SK-N-SH (cell line): ENCODE results near the gene IQGAP2. TPM values are rescaled to one million over a fixed set of nuclear protein-coding genes. Genes with fewer than 3 reads are reported as not detected.
A peak's percentile ranks its signal among the peaks of the same experiment; 100 is the strongest.

Experiments used
- CTCF ChIA-PET: fragments of 300-600, 350-600 bp; formaldehyde crosslinking; extraction: SDS; loops from one replicate; lab custom pipeline; 2021; lab: Yijun Ruan, JAX
- POLR2A ChIA-PET: fragments of 350-600 bp; sonication (Branson Sonifier 250); formaldehyde crosslinking; extraction: SDS; loops from one replicate; lab custom pipeline; 2020; ENCODE audit warnings: antibody characterized with exemption, inconsistent platforms; lab: Yijun Ruan, JAX
- DNase-seq: peaks from one replicate; pipeline ENCODE4 v3.0.0; 2012
- H2AFZ ChIP-seq: fragments of 200-600 bp; sonication (generic); 2 replicates; pipeline ENCODE4 v1.8.1; 2016; ENCODE audit warnings: antibody characterized with exemption, mild to moderate bottlenecking, low read depth
- H3F3A ChIP-seq: fragments of 200-600 bp; sonication (generic); replicated peaks from 2 replicates; pipeline ENCODE3; 2016; ENCODE audit warnings: antibody characterized with exemption, mild to moderate bottlenecking; ENCODE audit not compliant: insufficient read depth
- H3K27ac ChIP-seq, 2 experiments: fragments of 200-500 bp in 1 of 2; fragments of 200-600 bp in 1 of 2; sonication (Bioruptor generic) in 1 of 2; sonication (generic), shearing (Covaris generic) in 1 of 2; 2 replicates each; pipeline versions ENCODE4 v1.5.1 to v1.6.1; 2014 to 2016; ENCODE audit warnings: low read depth in 2 of 2, inconsistent platforms in 1 of 2, low read length in 1 of 2, mild to moderate bottlenecking in 1 of 2, mixed read lengths in 1 of 2
- H3K27me3 ChIP-seq: fragments of 200-600 bp; sonication (generic), shearing (Covaris generic); 2 replicates; pipeline ENCODE4 v1.6.1; 2016; ENCODE audit warnings: mixed run types; ENCODE audit not compliant: insufficient read depth
- H3K36me3 ChIP-seq, 2 experiments: fragments of 200-500 bp in 1 of 2; fragments of 200-600 bp in 1 of 2; sonication (Bioruptor generic) in 1 of 2; sonication (generic) in 1 of 2; replicated peaks in 1 of 2; 2 replicates each; pipeline versions ENCODE3 to v1.5.1; 2014 to 2016; ENCODE audit warnings: low read length in 1 of 2, mild to moderate bottlenecking in 1 of 2; ENCODE audit not compliant: insufficient read depth in 2 of 2, control insufficient read depth in 1 of 2
- H3K4me1 ChIP-seq, 2 experiments: fragments of 200-500 bp in 1 of 2; fragments of 200-600 bp in 1 of 2; sonication (Bioruptor generic) in 1 of 2; sonication (generic), shearing (Covaris generic) in 1 of 2; 2 replicates each; pipeline versions ENCODE4 v1.5.1 to v1.6.1; 2014 to 2016; ENCODE audit warnings: low read depth in 1 of 2, low read length in 1 of 2, mixed run types in 1 of 2; ENCODE audit not compliant: insufficient read depth in 2 of 2, control insufficient read depth in 1 of 2
- H3K4me2 ChIP-seq: fragments of 200-600 bp; sonication (generic), shearing (Covaris generic); 2 replicates; pipeline ENCODE4 v1.6.1; 2017; ENCODE audit warnings: mixed run types
- H3K4me3 ChIP-seq, 2 experiments: fragments of 200-500 bp in 1 of 2; fragments of 200-600 bp in 1 of 2; sonication (Bioruptor generic) in 1 of 2; sonication (generic), shearing (Covaris generic) in 1 of 2; 2 replicates each; pipeline versions ENCODE4 v1.5.1 to v1.8.1; 2014 to 2016; ENCODE audit warnings: low read depth in 2 of 2, inconsistent platforms in 1 of 2, low read length in 1 of 2, mild to moderate bottlenecking in 1 of 2, mixed read lengths in 1 of 2, moderate library complexity in 1 of 2
- H3K79me2 ChIP-seq: fragments of 200-600 bp; sonication (generic); 2 replicates; pipeline ENCODE4 v1.8.1; 2017; ENCODE audit warnings: mild to moderate bottlenecking; ENCODE audit not compliant: insufficient read depth
- H3K9ac ChIP-seq: fragments of 200-600 bp; sonication (generic); 2 replicates; pipeline ENCODE4 v1.6.1; 2017; ENCODE audit warnings: mixed run types
- H3K9me2 ChIP-seq: fragments of 200-600 bp; sonication (generic); 2 replicates; pipeline ENCODE4 v1.6.1; 2017; ENCODE audit warnings: mixed run types
- H3K9me3 ChIP-seq: fragments of 200-600 bp; sonication (generic); 2 replicates; pipeline ENCODE4 v1.6.1; 2017; ENCODE audit warnings: mixed run types, mild to moderate bottlenecking, moderate library complexity
- H4K20me1 ChIP-seq: fragments of 200-600 bp; sonication (generic); 2 replicates; pipeline ENCODE4 v1.6.1; 2017; ENCODE audit warnings: mild to moderate bottlenecking, mixed run types; ENCODE audit not compliant: insufficient read depth
- ELF1 ChIP-seq: IDR thresholded peaks from 2 replicates; pipeline ENCODE4 v1.4.0; 2012
- EZH2phosphoT487 ChIP-seq: fragments of 200-600 bp; sonication (generic); IDR thresholded peaks from 2 replicates; pipeline ENCODE4 v1.6.1; 2017; ENCODE audit warnings: low read depth, mixed run types, mild to moderate bottlenecking, antibody characterized with exemption, moderate library complexity, borderline replicate concordance
- FOSL2 ChIP-seq: IDR thresholded peaks from 2 replicates; pipeline ENCODE4 v1.4.0; 2012; ENCODE audit warnings: low read depth, mild to moderate bottlenecking, moderate library complexity, borderline replicate concordance
- FOXJ3 ChIP-seq: sonication (generic); formaldehyde crosslinking; IDR thresholded peaks from 2 replicates; pipeline ENCODE4 v1.5.1; 2020; ENCODE audit warnings: mild to moderate bottlenecking, missing genetic modification reagents
- GABPA ChIP-seq: IDR thresholded peaks from 2 replicates; pipeline ENCODE4 v1.4.0; 2012; ENCODE audit warnings: low read depth, mild to moderate bottlenecking
- GATA2 ChIP-seq: sonication (generic); formaldehyde crosslinking; IDR thresholded peaks from 2 replicates; pipeline ENCODE4 v1.5.0; 2020; ENCODE audit warnings: mild to moderate bottlenecking, missing genetic modification reagents
- JUND ChIP-seq: IDR thresholded peaks from 2 replicates; pipeline ENCODE4 v1.4.0; 2012
- NFIC ChIP-seq: IDR thresholded peaks from 2 replicates; pipeline ENCODE4 v1.4.0; 2012; ENCODE audit warnings: borderline replicate concordance
- PBX3 ChIP-seq: IDR thresholded peaks from 2 replicates; pipeline ENCODE4; 2012
- RAD21 ChIP-seq: IDR thresholded peaks from 2 replicates; pipeline ENCODE4 v1.6.1; 2012; ENCODE audit warnings: mild to moderate bottlenecking, low read length
- REST ChIP-seq: IDR thresholded peaks from 2 replicates; pipeline ENCODE4 v1.6.1; 2012; ENCODE audit warnings: mild to moderate bottlenecking, low read depth, low read length, moderate library complexity
- RXRA ChIP-seq: IDR thresholded peaks from 2 replicates; pipeline ENCODE4 v1.4.0; 2012; ENCODE audit warnings: low read depth, mild to moderate bottlenecking, borderline replicate concordance
- SIN3A ChIP-seq: IDR thresholded peaks from 2 replicates; pipeline ENCODE4 v1.6.1; 2012; ENCODE audit warnings: low read depth, mild to moderate bottlenecking, low read length, moderate library complexity, borderline replicate concordance
- TCF12 ChIP-seq: IDR thresholded peaks from 2 replicates; pipeline ENCODE4 v1.4.0; 2012
- TEAD4 ChIP-seq: IDR thresholded peaks from 2 replicates; pipeline ENCODE4 v1.4.0; 2012; ENCODE audit warnings: mild to moderate bottlenecking, borderline replicate concordance; ENCODE audit not compliant: insufficient read depth
- WGBS: methylation state at CpG from one replicate; pipeline ENCODE4 v1.1.6; 2017; ENCODE audit warnings: low lambda C conversion rate; 5-methylcytosine and 5-hydroxymethylcytosine counted together
- polyA plus RNA-seq, 3 experiments: library from polyadenylated mRNA; depleted of rRNA; stranded (reverse); fragments of >200 nt; gene quantifications; 2 replicates each; pipeline ENCODE4 v1.2.3, GENCODE V29; 2012
- TF ChIP-seq, protein P1 (sequence below): fragments of 200-600 bp; sonication (generic); IDR thresholded peaks from 2 replicates; pipeline ENCODE4 v1.6.1; 2017; ENCODE audit warnings: antibody characterized with exemption, mild to moderate bottlenecking, moderate library complexity

Gene IQGAP2
- polyA plus RNA-seq, 1 of the 3 experiments (the other 2 are of a cell fraction), result 2.1 TPM

DNA sequence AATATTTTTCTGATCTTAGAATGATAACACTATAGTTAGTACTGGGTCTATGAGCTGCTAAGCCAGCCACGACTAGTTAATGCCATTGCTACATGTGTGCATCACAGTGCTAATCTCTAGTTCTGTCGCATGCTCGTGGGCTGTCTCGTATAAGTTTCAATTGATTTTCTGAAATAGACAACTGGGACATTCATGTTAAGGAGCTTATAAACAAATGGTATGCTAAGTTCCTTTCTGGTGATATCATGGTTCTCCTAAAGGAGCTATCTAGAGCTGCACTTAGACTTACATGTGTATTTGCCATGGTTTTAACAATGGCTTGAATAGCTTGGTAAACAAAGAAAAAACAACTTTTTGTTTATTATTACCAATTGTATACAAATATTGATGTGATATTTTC is 173.9 kb downstream of the IQGAP2 start (continued):
- TF ChIP-seq SIN3A, result no peak
- TF ChIP-seq, protein P1, sequence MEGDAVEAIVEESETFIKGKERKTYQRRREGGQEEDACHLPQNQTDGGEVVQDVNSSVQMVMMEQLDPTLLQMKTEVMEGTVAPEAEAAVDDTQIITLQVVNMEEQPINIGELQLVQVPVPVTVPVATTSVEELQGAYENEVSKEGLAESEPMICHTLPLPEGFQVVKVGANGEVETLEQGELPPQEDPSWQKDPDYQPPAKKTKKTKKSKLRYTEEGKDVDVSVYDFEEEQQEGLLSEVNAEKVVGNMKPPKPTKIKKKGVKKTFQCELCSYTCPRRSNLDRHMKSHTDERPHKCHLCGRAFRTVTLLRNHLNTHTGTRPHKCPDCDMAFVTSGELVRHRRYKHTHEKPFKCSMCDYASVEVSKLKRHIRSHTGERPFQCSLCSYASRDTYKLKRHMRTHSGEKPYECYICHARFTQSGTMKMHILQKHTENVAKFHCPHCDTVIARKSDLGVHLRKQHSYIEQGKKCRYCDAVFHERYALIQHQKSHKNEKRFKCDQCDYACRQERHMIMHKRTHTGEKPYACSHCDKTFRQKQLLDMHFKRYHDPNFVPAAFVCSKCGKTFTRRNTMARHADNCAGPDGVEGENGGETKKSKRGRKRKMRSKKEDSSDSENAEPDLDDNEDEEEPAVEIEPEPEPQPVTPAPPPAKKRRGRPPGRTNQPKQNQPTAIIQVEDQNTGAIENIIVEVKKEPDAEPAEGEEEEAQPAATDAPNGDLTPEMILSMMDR, result no peak
- TF ChIP-seq GABPA, result no peak
- TF ChIP-seq RAD21, result no peak
- no peak for TF ChIP-seq NFIC
- no peak for TF ChIP-seq FOSL2
- TF ChIP-seq ELF1, result no peak

- H3K9ac ChIP-seq, result no peak overlapping the region
- no peaks in the 10 kb centered on the region for H3K9me2 ChIP-seq
- CTCF ChIA-PET, result no interaction called here
- H4K20me1 ChIP-seq, result no peaks in the 10 kb centered on the region
- no peak overlapping the region for H3K4me2 ChIP-seq
- H3K36me3 ChIP-seq, result no peaks in the 10 kb centered on the region
- no peak overlapping the region for H3K4me3 ChIP-seq
- 64% methylated on average over 7 of the region's 7 CpGs for WGBS
- H3F3A ChIP-seq, result no peaks in the 10 kb centered on the region
- POLR2A ChIA-PET, result no interaction called here
- no peaks in the 10 kb centered on the region for H3K27me3 ChIP-seq
- H3K27ac ChIP-seq, result no peak overlapping the region
- peaks cover 0 to 2% of the 10 kb centered on the region in 2 experiments; a peak in 2 of 4 replicates for H3K4me1 ChIP-seq
- no peaks in the 10 kb centered on the region for H3K79me2 ChIP-seq
- no peak for TF ChIP-seq EZH2phosphoT487
- 0 out of 2 replicates have a peak, but pooled peaks have one; percentile 10 for TF ChIP-seq TCF12
- no peaks in the 10 kb centered on the region for H3K9me3 ChIP-seq
- H2AFZ ChIP-seq, result no peak overlapping the region
- DNase-seq, result no peak
Measured at GRCh38 chr5:76579166-76579937, 176.3 kb downstream of the IQGAP2 start.

- no peak for DNase-seq
- Histone ChIP-seq H3K4me2 (no peak overlapping the region), H3K27me3 (no peaks in the 10 kb centered on the region), H3K4me3 (no peak overlapping the region), H3K27ac (no peak overlapping the region), H3K9me2 (no peaks in the 10 kb centered on the region), H4K20me1 (no peaks in the 10 kb centered on the region), H3K36me3 (no peaks in the 10 kb centered on the region), H3K79me2 (no peaks in the 10 kb centered on the region), H3K9ac (no peak overlapping the region), H3K9me3 (no peaks in the 10 kb centered on the region), H3K4me1 (peaks cover 0 to 2% of the 10 kb centered on the region in 2 experiments; a peak in 2 of 4 replicates), H3F3A (no peaks in the 10 kb centered on the region), H2AFZ (no peak overlapping the region)
- POLR2A ChIA-PET, result no interaction called here
- WGBS, result 86% methylated on average over 3 of the region's 3 CpGs
- CTCF ChIA-PET, result interaction anchor here (0.8 to 4.9 kb wide), 4 partner anchors 20 to 193 kb away, joined by 3 to 31 read pairs (median 16); partner anchors contain the start of gene IQGAP2
- no peak for TF ChIP-seq PBX3
- no peak for TF ChIP-seq RXRA
- no peak for TF ChIP-seq JUND
- no peak for TF ChIP-seq FOXJ3
- TF ChIP-seq NFIC, result no peak
- TF ChIP-seq, protein P1, result no peak
- TF ChIP-seq RAD21, result no peak
- TF ChIP-seq REST, result no peak
- no peak for TF ChIP-seq TEAD4
- no peak for TF ChIP-seq TCF12
- no peak for TF ChIP-seq GATA2 (CRISPR knock-in tag)
Measured at GRCh38 chr5:76580981-76581380, 177.9 kb downstream of the IQGAP2 start.
